HG02763 (cell line): ENCODE data around the gene PGR.
"Not testable (repeated sequence)": the region's sequence is repeated elsewhere in the genome, so short reads cannot be mapped to it uniquely, and the experiment has no call there.

Experiments used
- ATAC-seq: cut with Tn5 transposase; IDR thresholded peaks from one replicate; pipeline ENCODE4 v1.9.1; 2021; ENCODE audit warnings: mild to moderate bottlenecking, moderate library complexity; ENCODE audit not compliant: unreplicated experiment

Gene PGR

DNA sequence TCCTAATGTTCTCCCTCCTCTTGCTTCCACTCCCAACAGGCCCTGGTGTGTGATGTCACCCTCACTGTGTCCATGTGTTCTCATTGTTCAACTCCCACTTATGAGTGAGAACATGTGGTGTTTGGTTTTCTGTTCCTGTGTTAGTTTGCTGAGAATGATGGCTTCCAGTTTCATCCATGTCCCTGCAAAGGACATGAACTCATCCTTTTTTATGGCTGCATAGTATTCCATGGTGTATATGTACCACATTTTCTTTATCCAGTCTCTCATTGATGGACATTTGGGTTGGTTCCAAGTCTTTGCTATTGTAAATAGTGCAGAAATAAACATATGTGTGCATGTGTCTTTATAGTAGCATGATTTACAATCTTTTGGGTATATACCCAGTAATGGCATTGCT, 115.9 kb downstream of the PGR start:
- not testable (repeated sequence) for ATAC-seq

DNA sequence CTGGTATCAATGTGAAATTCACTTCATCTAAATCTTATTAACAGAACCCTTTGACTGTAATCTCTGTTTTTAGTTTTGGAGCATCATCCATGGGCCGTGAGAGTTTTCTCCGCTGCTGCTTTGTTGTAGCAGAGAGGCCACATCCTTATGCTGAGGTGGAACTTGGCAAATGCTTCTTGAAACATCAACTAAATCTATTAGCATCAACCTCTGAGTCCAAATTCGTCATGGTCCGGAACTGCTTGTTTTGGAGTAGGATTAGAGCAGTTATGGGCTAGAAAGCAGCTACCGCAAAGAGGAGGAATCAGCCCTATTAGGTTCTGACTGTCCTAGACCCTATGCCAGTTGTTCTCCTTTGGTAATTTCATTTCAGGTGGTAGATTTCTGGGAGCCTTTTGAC, 117.7 kb downstream of the PGR start:
- no peak for ATAC-seq

DNA sequence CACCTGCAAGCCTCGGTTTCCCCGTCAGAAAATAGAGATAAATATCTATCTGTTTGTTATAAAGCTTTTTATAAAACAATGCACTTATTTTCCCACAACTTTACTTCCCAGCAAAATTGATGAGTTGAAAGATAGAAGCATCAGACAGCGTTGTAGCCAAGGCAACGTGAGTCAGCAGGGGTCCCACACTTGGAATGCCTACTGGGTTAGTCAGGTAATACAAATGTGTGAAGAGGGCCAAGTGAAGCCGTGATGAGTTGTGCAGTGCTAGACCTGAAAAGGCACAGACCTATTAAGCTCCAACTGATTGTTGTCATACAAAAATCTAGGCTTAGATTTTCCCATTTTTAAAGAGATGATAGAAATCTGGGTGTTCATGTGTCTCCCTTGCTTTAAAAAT, 118.7 kb downstream of the PGR start:
- ATAC-seq: no peak

DNA sequence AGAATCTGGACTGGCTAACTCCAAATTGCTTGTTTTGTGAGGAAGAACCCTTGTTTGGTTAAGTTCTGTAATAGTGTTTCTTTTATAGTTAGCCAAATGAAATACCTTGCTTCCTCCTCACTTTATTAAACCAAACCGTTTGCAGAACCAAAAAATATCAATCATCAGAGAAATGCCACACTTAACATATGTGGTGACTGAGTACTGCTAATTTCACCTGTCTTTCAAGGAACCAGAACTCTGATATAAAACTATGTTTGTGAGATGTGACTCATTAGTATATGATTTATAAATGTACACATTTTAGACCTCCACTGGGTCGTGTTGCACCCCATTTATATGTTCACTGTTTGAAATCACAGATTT, 119.9 kb downstream of the PGR start:
- no peak for ATAC-seq

DNA sequence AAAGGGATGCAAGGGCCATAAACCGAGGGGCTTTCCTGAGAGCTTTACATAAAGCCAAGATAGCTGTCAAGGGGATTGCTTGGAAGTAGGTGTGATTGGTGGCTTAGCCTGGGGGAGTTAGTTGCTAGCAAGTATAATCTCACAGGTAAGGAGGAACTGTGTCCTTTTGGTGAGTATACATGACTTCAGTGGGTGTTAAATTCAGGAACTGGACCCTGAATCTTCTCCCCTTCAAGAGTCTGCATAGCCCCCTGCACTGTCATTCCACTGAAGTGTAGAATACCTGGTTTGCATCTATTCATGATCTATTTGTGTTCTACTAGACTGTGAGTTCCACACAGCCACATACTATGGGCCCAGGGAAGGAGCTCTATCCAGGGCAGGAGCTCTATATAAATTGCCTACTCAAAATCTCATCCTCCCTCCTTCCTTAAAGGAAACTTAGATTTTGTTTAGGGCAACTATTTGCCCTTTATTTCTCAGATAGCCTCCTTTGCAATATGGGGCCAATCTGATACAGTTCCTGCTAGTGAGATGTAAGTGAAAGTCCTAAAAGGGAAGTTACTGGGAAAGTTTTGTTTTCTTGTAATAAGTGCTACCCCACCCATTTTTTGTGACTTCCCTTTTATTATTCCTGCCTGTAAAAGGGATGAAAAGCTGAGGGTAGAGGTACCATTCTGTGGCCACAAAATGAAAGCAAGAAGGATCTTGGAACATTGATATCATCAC, 120.5 kb downstream of the PGR start:
- ATAC-seq: no peak

DNA sequence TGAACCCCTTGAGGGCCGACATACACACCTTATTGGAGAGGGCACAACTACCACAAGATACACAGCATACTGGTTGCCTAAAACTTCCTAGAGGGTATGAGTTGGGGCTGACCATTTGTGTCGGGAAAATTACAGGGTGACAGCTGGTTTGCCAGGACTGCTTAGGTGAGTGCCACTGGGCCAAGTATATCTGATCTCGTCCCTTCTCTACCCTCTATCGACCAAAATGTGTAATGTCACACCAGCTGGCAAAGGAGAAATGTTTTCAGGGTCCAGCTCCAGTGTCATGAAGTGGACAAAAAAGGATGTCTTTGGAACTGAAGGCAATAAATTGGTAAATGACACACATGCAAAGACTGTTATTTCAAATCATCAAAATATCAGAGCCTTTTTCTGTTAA, 126.1 kb downstream of the PGR start:
- no peak for ATAC-seq

DNA sequence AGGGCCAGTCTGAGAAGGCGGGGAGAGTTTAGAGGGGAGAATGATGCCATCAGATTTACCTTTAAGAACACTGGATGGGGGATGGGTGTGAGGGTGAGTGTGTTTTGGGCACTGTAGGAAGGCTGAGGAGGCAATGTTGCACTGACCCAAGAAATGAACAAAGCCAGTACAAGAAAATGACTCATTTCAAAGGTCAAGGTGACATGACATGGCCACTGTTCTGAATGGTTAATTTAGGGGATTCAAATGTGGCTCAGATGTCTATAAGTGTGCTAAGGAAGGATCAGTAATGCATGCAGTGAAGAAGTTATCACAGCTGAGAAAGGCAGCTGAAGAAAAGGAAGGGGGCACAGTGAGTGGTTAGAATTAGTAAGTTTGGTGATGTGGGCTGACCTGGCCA, 129.9 kb downstream of the PGR start:
- no peak for ATAC-seq

DNA sequence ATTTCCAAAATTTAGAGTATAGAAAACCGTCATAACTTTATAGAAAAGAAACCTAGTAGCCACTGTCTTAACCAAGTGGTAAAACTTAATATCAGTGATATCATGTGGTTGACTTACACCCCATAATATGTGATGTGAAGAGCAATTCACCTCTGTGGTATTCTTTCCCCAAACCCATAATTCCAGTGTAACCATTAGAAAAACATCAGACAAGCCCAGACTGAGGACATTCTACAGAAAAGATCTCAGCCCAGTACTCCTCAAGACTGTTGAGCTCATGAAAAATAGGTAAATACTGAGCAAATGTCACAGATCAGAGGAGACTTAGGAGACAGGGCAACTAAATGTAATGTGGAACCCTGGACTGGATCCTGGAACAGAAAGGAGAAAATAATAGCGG, 134.6 kb downstream of the PGR start:
- no peak for ATAC-seq

DNA sequence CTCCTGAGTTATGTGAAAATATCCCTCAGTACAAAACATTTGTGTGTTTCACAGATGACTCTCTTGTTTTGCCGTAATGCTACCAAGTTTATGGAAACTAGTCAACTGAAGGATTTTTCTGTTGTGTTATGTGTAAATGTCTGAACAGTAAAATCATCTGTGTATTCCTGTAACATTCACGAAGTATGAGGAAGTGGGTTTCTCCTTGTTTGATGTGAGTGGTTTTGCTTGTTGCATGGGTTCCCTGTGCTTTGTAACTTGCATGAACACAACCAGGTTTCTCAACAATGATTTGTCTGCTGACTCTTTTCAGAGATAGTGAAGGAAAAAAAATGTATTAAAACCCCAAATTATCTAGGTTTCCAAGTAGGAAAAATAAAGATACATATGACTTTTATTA, 138.1 kb downstream of the PGR start:
- no peak for ATAC-seq

DNA sequence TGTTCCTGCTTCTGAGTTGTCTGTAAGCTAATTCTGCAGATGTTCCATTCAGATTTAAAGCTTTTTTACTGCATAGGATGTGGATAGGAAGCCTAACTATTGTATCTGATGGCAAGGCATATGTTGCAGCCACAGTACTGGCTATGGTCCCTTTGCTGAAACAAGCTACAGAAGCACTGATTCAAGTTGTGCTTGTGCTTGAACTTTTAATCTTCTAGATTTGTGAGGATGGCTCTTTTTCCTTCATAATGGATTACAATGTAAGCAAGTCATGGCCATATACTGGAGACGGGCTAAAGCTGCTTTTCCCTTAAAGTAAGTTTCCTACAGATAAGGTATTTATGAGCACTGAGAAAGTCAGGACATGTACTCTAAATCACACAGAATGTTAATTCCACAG, 138.7 kb downstream of the PGR start:
- ATAC-seq: no peak

DNA sequence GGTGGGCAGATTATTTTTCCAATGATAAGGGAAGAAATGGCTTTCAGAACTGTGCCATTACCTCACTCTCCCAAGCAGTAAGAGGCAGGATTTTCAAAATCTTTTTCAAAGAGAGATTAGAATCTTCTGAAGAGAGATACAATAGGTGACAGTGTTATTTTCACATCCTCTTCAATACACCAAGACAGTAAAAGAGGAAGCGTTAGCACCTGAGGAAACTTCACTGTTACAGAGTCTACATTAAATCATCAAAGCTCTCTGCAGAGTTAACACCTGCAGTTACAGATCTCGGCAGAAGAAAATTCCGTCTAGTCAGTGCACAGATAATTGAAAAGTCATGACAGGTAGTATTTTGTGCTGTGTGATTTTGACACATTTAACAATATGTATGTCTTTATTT, 144.9 kb downstream of the PGR start:
- ATAC-seq: peak; percentile 84

DNA sequence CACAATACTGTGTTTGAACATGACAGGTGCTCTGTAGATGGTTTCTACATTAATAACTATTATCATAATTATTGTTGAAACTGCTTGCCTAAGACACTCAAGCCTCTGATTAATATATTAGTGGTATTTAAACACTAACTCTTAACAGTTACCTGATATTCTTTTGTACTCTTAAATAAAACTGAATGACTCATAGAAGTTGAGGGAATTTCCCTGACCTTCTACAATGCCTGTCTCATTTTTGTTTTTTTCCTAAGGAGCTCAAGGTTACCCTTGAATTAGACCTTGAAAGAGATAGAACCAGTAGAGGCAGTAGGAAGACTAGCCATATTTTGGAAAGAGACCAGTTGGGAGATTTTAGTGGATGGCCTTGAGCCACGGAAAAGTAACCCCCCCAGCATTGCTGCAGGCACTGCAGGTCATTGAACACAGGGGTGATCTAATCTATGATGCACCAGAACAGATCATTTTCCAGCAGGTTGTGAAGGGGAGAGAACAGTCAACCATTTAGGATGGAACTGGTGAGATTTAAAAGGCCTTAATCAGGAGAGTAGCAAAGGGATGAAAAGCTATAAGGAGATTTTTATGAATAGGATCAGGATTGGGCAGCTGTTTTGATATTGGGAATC, 148.3 kb downstream of the PGR start:
- no peak for ATAC-seq

DNA sequence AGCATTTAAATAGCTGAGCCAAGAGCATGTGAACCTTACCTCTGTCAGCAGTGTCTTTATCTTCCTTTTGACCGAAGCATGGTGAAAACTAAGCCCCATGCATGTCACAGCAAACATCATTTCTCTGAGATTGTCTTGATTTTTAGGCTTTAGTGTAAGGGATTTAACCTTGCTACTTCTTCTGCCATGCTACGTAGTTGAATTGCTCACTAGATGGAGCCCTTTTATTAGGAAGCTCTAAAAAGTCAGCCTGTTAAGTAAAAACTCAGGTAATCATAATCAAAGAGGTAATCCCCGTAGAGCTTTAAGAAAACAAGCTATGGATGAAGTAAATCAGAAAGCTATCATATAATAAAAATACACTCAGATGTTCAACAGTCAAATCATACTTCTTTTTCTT, 149.5 kb downstream of the PGR start:
- no peak for ATAC-seq
